Mesothelial cell of epicardium (in vitro differentiated cells): Measurements from ENCODE around the gene TXNDC11. TPM values are rescaled to one million over a fixed set of nuclear protein-coding genes. Genes with fewer than 3 reads are reported as not detected.

ENCODE experiments used
- DNase-seq, 2 experiments: peaks; one replicate each; pipeline ENCODE4 v3.0.0; 2021; ENCODE audit warnings: low spot score in 2 of 2; ENCODE audit not compliant: unreplicated experiment in 2 of 2
- H3K27ac Mint-ChIP-seq: 2 replicates; pipeline ENCODE4 v1.8.0; 2021; ENCODE audit warnings: mixed read lengths
- H3K27me3 Mint-ChIP-seq: 2 replicates; pipeline ENCODE4 v1.8.0; 2021; ENCODE audit warnings: low read depth, mixed read lengths
- H3K36me3 Mint-ChIP-seq: 2 replicates; pipeline ENCODE4 v1.8.0; 2021; ENCODE audit warnings: mixed read lengths
- H3K4me1 Mint-ChIP-seq: 2 replicates; pipeline ENCODE4 v1.8.0; 2021; ENCODE audit warnings: mixed read lengths
- H3K4me3 Mint-ChIP-seq: 2 replicates; pipeline ENCODE4 v1.8.0; 2021; ENCODE audit warnings: mild to moderate bottlenecking, moderate library complexity, mixed read lengths
- H3K9me3 Mint-ChIP-seq: 2 replicates; pipeline ENCODE4 v1.8.0; 2021; ENCODE audit warnings: mixed read lengths
- CTCF ChIP-seq: fragments of 200-600 bp; sonication (generic); IDR thresholded peaks from one replicate; pipeline ENCODE4 v1.5.0; 2021; ENCODE audit warnings: antibody characterized with exemption; ENCODE audit not compliant: unreplicated experiment
- total RNA-seq: library from RNA; stranded (reverse); gene quantifications from 3 replicates; pipeline ENCODE4 v1.2.1, GENCODE V29; 2021

The TXNDC11 gene
- total RNA-seq, 1 donor from 2014 or later = 27.5 TPM

GRCh38 chr16:11658896-11659708 is 83.6 kb downstream of the TXNDC11 start:
- H3K27ac Mint-ChIP-seq = peak overlapping the region; percentile 59
- no peak for DNase-seq
- no peak overlapping the region for H3K4me3 Mint-ChIP-seq
- no peaks in the 10 kb centered on the region for H3K9me3 Mint-ChIP-seq
- no peaks in the 10 kb centered on the region for H3K27me3 Mint-ChIP-seq
- TF ChIP-seq CTCF = no peak
- peaks cover 5% of the 10 kb centered on the region for H3K4me1 Mint-ChIP-seq
- no peaks in the 10 kb centered on the region for H3K36me3 Mint-ChIP-seq

- TF ChIP-seq CTCF = no peak
- peaks cover 5% of the 10 kb centered on the region for H3K4me1 Mint-ChIP-seq
- DNase-seq = no peak
- H3K27me3 Mint-ChIP-seq = no peaks in the 10 kb centered on the region
- no peak overlapping the region for H3K27ac Mint-ChIP-seq
- no peaks in the 10 kb centered on the region for H3K36me3 Mint-ChIP-seq
- no peak overlapping the region for H3K4me3 Mint-ChIP-seq
- H3K9me3 Mint-ChIP-seq = no peaks in the 10 kb centered on the region
Measured at GRCh38 chr16:11657556-11657955, 85.1 kb downstream of the TXNDC11 start.

GRCh38 chr16:11655655-11656054 is 87.0 kb downstream of the TXNDC11 start:
- Mint-ChIP-seq H3K27me3 (no peaks in the 10 kb centered on the region), H3K4me1 (peaks cover 5% of the 10 kb centered on the region), H3K36me3 (no peaks in the 10 kb centered on the region), H3K9me3 (no peaks in the 10 kb centered on the region), H3K4me3 (no peak overlapping the region), H3K27ac (no peak overlapping the region)
- DNase-seq = no peak
- TF ChIP-seq CTCF = no peak

GRCh38 chr16:11651796-11652195 is 90.9 kb downstream of the TXNDC11 start:
- Mint-ChIP-seq H3K36me3 (no peaks in the 10 kb centered on the region), H3K4me3 (no peak overlapping the region), H3K9me3 (no peaks in the 10 kb centered on the region), H3K27ac (no peak overlapping the region), H3K4me1 (no peaks in the 10 kb centered on the region), H3K27me3 (no peaks in the 10 kb centered on the region)
- no peak for TF ChIP-seq CTCF
- DNase-seq = no peak

- no peaks in the 10 kb centered on the region for H3K27me3 Mint-ChIP-seq
- TF ChIP-seq CTCF = no peak
- no peaks in the 10 kb centered on the region for H3K9me3 Mint-ChIP-seq
- H3K27ac Mint-ChIP-seq = no peak overlapping the region
- no peaks in the 10 kb centered on the region for H3K4me1 Mint-ChIP-seq
- H3K36me3 Mint-ChIP-seq = no peaks in the 10 kb centered on the region
- no peak for DNase-seq
- no peak overlapping the region for H3K4me3 Mint-ChIP-seq
Measured at GRCh38 chr16:11650641-11651591, 91.7 kb downstream of the TXNDC11 start.
